DOHH2 (cell line): ENCODE data around the gene NCDN.

Source experiments
- CTCF ChIP-seq: fragments of 200-600 bp; sonication (generic); IDR thresholded peaks from one replicate; pipeline ENCODE4 v1.5.1; 2014; ENCODE audit warnings: antibody characterized with exemption, mild to moderate bottlenecking, low read depth, low read length; ENCODE audit not compliant: poor library complexity, severe bottlenecking
- EZH2phosphoT487 ChIP-seq: fragments of 200-600 bp; sonication (generic); IDR thresholded peaks from 2 replicates; pipeline ENCODE4 v1.6.1; 2017; ENCODE audit warnings: borderline replicate concordance, mild to moderate bottlenecking, antibody characterized with exemption, low read length, moderate library complexity, mixed read lengths

DNA sequence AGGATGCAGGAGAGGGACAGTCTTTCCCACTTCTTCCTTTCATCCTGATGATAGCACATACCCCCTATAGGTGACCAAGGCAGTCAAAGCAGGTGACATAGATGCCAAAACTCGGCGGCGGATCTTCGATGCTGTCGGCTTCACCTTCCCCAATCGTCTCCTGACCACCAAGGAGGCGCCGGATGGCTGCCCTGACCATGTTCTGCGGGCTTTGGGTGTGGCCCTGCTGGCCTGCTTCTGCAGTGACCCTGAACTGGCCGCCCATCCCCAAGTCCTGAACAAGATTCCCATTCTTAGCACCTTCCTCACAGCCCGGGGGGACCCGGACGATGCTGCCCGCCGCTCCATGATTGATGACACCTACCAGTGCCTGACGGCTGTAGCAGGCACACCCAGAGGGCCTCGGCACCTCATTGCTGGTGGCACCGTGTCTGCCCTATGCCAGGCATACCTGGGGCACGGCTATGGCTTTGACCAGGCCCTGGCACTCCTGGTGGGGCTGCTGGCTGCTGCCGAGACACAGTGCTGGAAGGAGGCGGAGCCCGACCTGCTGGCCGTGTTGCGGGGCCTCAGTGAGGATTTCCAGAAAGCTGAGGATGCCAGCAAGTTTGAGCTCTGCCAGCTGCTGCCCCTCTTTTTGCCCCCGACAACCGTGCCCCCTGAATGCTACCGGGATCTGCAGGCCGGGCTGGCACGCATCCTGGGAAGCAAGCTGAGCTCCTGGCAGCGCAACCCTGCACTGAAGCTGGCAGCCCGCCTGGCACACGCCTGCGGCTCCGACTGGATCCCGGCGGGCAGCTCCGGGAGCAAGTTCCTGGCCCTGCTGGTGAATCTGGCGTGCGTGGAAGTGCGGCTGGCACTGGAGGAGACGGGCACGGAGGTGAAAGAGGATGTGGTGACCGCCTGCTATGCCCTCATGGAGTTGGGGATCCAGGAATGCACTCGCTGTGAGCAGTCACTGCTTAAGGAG lies 2.9 kb downstream of the NCDN start:
- TF ChIP-seq CTCF (no peak), EZH2phosphoT487 (no peak)
